Activated CD4-positive, alpha-beta T cell treated with anti-CD3 and anti-CD28 coated beads for 24 hours (primary cell): ENCODE data around the gene GPR139.

Experiments
- DNase-seq, 2 donors: peaks; one replicate each; pipeline ENCODE4 v3.0.0-alpha.2; 2020; ENCODE audit warnings: low read depth in 2 of 2

GPR139 gene

DNA sequence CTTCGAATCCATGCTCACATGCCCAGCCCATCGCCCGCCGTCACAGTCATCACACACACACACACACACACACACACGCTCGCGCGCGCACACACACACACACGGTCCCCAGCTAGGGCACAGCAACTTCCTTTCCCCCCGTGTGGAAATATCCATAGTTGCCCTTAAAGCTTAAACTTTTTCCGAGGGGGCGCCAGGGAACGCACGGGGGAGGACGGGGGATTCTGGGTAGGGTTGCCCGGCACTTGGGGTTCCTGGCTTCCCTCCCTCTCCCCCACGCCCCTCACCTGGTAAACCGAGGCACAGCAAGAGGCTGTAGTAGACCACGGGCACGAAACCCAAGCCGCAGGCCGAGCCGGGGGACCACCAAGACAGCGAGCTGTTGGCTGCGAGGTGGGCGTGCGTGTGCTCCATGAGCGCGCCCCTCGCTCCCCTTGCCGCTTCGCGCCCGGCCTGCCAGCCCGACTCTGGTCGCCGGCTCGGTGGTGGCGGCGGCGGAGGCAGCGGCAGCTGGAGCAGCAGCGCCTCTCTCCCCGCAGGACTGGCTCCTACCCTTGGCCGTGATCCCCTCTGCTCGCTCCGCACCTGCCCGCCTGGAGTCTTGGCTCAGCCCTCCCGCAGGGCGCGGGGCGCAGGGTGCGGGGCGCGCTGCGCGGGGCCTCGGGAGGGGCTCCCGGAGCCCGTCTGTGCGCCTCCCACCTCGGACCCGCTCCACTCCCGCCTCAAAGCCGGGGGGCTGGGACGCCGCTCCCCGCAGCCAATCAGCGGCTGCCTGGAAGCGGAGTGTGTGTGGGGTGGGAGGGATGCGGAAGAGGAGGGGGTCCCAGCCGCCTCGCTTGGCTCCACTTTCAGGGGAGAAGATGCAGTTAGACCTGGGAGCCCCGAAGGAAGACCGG lies at the start of gene GPR139:
GPR139 (minus strand) TSS at position 688 of the 896 bp plus-strand sequence; CDS start at position 414, 274 bp downstream.
- no peak for DNase-seq

- DNase-seq: no peak
Measured at GRCh38 chr16:20122011-20122410, 48.3 kb upstream of the GPR139 start.

DNA sequence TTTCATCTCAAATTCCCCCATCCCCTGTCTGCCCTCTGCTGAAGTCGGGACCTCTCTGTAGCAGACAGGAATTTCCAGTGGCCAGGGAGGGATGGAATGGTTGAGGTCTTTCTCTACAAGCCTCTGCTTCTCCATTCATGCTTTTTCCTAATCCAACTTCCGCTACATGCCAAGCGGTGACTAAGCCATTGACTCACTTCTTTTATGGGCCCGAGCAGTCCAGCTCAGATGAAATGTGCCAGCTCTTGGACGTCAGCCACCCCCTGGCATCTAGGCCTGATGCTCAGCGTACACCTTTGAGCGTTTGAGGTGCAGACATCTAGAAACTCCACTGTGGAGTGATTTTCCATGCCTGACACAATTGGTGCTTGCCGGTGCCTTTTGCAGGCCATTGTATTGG lies 40.7 kb upstream of the GPR139 start:
- no peak for DNase-seq

DNA sequence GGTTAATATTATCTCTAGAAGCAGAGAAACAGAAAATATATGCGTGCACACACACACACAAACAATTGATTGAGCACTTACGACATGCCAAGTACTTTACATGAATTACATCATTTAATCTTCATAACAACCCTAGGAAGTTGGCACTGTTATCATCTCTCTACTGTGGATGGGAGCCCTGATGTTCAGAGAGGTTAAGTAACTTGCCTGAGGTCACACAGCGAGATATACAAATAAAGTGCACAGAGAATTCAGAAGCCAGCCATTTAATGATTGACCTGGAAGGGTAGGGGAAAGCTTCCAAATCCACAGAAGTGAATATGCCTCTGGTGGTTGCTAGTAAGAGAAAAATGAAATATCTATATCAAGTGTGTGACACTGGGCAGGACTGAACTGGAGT lies 37.5 kb upstream of the GPR139 start:
- no peak for DNase-seq

DNA sequence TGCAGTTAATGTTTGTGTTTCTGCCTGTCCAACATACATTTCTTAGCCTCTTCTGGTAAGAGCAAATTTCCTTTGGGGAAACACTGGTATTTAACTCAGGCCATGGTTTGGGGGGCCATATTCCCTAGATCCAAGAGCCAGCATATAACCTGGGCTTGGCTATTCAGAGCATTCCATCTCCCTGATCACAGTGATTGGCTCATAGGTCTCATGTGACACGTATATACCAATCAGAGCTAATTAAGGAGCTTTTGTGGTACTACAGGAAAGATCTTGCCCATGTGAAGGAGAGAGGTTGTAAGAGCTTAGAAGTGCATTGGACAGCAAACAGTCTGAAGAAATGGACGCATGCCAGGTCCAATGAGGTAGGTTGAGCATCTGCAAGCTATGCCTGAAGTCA lies 33.4 kb upstream of the GPR139 start:
- DNase-seq: no peak

DNA sequence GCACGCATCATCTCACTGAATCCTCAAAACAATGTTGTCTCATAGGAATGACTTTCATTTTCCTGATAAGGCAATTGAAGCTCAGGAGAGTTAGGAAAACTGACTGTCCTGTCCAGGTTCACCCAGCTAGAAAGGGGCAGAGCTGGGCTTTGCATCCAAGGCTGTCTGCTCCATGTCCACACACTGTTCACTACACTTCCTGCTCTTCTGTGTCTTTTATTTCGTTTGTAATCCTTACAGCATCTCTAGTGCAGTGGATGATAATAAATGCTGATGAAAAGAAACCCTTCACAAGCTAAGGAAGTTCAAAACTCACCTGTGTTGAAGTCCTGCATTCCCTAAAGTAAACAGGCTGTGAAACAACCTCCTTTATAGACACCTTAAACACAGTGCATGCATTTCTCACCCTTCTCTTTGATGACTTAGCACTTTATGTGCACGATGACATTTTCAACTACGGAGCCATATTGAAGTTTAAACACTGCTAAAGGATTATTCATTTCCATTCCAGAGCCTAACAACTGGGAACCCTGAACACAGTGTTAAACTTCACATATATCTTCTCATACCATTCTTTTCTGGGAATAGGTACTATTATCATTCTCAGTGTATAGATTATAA lies 31.0 kb upstream of the GPR139 start:
- no peak for DNase-seq

DNA sequence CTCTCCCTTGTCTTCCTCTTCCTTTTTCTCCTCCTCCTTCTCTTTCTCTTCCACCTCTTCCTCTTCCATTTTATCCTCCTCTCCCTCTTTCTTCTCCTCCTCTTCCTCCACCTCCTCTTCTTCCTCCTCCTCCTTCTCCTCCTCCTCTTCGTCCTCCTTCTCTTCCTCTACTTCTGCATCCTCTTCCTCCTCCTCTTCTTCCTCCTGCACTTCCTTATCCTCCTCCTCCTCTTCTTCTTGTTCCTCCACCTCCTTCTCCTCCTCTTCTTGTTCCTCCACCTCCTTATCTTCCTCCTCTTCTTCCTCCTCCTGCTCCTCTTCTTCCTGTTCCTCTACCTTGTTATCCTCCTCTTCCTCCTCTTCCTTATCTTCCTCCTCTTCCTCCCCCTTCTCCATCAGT lies 28.8 kb upstream of the GPR139 start:
- DNase-seq: no peak

- DNase-seq: no peak
Measured at GRCh38 chr16:20102021-20102420, 28.3 kb upstream of the GPR139 start.

DNA sequence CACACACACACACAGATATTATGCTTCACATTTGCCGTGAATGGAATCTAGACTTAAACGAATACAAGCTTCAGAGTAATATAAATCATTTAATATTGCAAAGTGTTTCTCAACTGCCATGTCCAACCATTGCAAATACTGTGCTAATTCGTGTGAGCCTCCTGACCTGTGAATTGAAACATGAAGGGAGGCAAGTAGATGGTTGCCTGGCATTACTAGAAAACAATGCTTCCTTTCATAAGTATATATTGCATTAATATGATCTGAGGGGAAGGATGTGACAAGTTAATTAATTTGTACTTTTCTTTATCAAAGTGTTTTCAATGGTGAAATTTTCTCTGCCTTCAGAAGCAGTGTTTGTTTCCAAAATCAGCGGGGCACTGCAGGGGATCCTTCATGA lies 25.7 kb upstream of the GPR139 start:
- no peak for DNase-seq

GRCh38 chr16:20094157-20094556 lies 20.5 kb upstream of the GPR139 start:
- no peak for DNase-seq

GRCh38 chr16:20089246-20089965 lies 15.7 kb upstream of the GPR139 start:
- no peak for DNase-seq

DNA sequence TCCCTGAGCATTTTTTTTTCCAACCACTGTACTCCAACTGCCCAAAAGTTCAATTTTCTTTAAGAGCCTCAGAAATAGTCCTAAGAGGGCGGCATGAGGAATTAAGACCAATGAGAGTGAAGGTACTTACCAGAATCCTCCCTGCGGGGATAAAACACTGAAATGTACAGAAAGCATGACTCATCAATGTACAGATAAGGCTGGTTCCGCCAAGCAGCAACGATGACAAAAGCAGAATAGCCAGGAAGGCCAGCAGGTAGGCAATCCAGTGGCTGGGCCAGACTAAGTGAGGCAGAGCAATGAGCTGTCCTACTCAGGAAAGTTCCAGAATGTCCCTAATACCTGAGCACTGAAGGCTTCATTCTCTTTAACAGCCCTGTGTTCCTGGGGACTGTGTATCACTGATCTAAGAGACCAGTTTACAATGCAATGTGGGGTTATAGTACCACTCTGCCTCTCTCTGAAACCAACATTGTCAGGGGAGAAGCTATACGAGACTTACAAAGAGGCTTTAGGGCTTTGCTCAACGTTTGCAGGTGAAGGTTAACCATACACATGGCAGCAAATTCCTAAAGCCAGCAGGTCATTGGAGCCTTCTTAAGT lies 11.0 kb upstream of the GPR139 start:
- DNase-seq: no peak

DNA sequence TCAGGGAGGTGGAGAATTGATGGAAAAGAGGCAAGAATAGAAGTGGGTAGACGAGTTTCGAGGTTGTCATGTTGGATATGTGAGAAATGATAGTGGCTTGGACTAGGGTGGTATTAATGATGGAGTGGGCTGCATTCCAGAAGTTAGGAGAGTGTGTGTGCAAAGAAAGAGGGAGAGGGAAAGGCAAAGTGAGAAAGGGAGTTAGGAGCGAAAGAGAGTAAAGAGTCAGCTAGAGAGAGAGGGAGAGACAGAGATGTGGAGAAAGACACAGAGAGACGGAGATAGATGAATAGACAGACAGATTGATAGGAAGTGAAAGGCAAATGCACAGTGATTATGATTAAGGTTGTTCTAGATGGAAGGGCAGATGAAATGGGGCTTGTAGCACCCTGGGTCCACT lies 5.4 kb upstream of the GPR139 start:
- no peak for DNase-seq

- DNase-seq: no peak
Measured at GRCh38 chr16:20075243-20075642, 1.6 kb upstream of the GPR139 start.

DNA sequence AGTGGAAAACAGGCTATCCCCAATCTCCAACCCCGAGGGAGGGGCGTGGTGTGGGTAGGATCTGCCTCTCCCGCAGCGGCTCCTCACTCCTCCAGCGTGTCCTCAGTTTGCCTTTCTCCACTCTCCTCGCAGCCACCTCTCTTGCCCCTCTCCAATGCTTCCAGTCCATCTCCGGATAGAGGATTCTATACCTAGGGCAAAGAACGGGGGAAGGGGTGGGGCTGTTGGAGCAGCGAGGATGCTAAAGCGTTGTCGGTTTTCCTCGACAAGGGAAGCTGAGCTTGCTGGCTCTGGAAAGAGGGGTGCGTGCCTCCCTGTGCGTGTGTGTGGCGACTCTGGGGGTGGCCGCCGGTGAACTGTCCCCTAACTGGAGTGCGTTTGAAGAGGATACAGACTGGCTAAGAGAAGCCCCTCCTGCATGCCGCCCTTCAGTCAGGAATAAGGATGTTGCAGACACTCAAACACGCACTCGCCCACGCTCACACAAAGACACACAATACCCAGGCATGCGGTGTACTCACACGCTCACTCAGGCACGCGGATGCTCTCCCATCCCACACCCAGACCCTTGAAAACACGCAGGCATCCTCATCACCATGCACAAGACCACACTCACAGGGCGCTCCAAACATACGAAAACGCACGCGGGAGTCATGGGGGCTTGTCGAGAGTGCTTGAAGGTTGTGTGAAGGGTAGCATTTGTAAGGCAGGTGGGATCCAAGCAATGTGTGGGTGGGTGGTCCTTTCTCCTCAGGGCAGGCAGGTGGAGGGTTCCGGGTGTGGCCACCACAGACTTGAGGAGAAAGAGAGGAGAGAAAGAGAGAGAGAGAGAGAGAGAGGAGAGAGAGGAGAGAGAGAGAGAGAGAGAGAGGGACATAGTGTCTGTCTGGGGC lies 655 bp upstream of the GPR139 start:
- no peak for DNase-seq

GRCh38 chr16:20072874-20073202 lies 852 bp downstream of the GPR139 start:
- DNase-seq: no peak

- DNase-seq: no peak
Measured at GRCh38 chr16:20072146-20072873, 1.4 kb downstream of the GPR139 start.

DNA sequence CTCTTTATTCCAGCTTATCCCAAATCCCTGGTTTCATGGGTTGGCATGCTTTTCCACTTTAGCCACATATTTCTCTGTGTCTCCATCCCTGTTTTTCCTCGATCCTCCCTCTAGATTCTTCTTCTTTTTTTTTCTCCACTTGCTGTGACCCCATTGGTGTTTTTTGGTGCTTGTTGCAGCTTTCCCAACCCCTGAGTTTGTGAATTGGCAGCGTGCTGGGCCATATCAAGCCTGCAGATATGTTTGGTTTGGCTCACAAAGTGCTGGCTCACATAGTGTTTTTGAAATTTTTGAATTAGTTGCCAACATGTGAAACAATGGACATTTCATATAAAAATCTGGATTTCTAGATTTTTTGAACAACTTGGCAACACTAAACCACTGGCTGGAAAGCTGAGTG lies 8.8 kb downstream of the GPR139 start:
- no peak for DNase-seq

DNA sequence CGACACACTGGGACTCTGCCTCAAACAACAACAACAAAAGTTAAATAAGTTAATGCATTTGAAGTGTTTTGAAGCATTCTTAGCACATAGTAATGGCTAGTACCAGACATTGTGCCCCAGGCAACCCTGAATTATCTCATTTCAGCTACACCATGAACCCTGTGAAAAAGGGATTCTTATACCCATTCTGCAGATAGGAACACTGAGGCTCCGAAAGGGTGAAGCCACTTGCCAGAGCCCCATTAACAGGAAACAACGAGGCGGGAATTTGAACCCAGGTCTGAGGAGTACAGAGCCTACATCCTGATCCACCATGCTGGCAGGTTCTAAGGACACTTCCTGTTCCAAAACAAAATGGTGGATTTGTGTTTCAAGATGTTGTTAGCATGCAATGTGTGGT lies 9.2 kb downstream of the GPR139 start:
- no peak for DNase-seq

- no peak for DNase-seq
Measured at GRCh38 chr16:20061132-20061531, 12.6 kb downstream of the GPR139 start.

DNA sequence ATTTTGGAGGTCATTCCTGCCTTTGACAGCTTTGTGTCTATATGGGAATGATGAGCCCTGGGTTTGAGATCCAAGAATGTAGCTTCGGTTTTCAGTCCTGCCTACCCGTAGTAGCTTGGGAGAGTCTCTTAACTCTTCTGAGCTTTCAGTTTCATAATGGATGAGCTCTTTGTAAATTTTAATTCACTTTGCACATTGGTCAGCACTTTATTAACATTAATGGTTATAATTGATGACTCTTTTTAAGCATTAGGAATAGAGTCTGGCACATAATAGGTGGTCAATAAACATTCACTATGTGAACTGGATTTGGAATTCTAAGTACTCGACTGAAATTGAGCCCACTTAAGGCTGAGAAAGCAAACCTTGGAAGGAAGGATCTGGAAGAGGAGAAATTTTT lies 17.3 kb downstream of the GPR139 start:
- DNase-seq: no peak
